Body of pancreas (tissue), 4 donors: ENCODE measurements around the gene RAB11FIP5.

ENCODE experiments used
- CTCF ChIP-seq, 7 experiments: fragments of 450-650 bp in 4 of 7; fragments of 200-600 bp in 3 of 7; sonication (generic) in 3 of 7; IDR thresholded peaks; one replicate each; pipeline ENCODE4 v1.5.1; 2016 to 2019; ENCODE audit warnings: antibody characterized with exemption in 7 of 7
- POLR2A ChIP-seq, 3 donors: fragments of 450-650 bp; IDR thresholded peaks; one replicate each; pipeline ENCODE4 v1.6.1; 2016; ENCODE audit warnings: antibody characterized with exemption in 3 of 3, mild to moderate bottlenecking in 2 of 3

- no peak for TF ChIP-seq CTCF (IDR thresholded peaks at IDR 0.05)
- TF ChIP-seq POLR2A (IDR thresholded peaks at IDR 0.05), result no peak
Observed at GRCh38 chr2:73117441-73117840, 4.7 kb upstream of the RAB11FIP5 start.
